H1 (cell line): ENCODE measurements around the gene CCNG2. TPM values are rescaled to one million over a fixed set of nuclear protein-coding genes. Genes with fewer than 3 reads are reported as not detected.
A peak's percentile ranks its signal among the peaks of the same experiment; 100 is the strongest.

Experiments used
- CTCF ChIA-PET: fragments of 300-600 bp; sonication (Branson Sonifier 250); formaldehyde crosslinking; loops from one replicate; lab custom pipeline; 2021; ENCODE audit not compliant: partially characterized antibody; lab: Charles Lee
- POLR2A ChIA-PET: fragments of 300-600 bp; sonication (Branson Sonifier 250); formaldehyde crosslinking; loops from one replicate; lab custom pipeline; 2021; ENCODE audit warnings: inconsistent platforms; ENCODE audit not compliant: partially characterized antibody; lab: Charles Lee
- DNase-seq, 2 experiments: peaks; one replicate each; pipeline versions ENCODE4 v3.0.0 to v3.0.0-alpha.2; 2010 to 2022; ENCODE audit warnings: low spot score in 2 of 2, low read depth in 1 of 2, mixed read lengths in 1 of 2
- FAIRE-seq: peaks from 2 replicates; lab custom pipeline; 2011; peaks lifted over from hg19 to GRCh38; lab: Jason Lieb, UNC
- H2AFZ ChIP-seq: 2 replicates; pipeline ENCODE4 v1.8.1; 2012; ENCODE audit warnings: low read length, inconsistent platforms
- H2AK5ac ChIP-seq: 2 replicates; pipeline ENCODE4 v1.6.1; 2013; ENCODE audit warnings: low read depth, low read length
- H2BK120ac ChIP-seq: replicated peaks from 2 replicates; pipeline ENCODE3; 2013; ENCODE audit warnings: low read depth, low read length, inconsistent platforms
- H2BK12ac ChIP-seq: 2 replicates; pipeline ENCODE4 v1.6.1; 2013; ENCODE audit warnings: low read depth, low read length
- H2BK15ac ChIP-seq: 2 replicates; pipeline ENCODE4 v1.6.1; 2013; ENCODE audit warnings: low read length
- H2BK20ac ChIP-seq: 2 replicates; pipeline ENCODE4 v1.6.1; 2013; ENCODE audit warnings: low read length
- H2BK5ac ChIP-seq: 2 replicates; pipeline ENCODE4 v1.6.1; 2013; ENCODE audit warnings: low read depth, low read length
- H3K14ac ChIP-seq: 2 replicates; pipeline ENCODE4 v1.6.1; 2013; ENCODE audit warnings: inconsistent platforms; ENCODE audit not compliant: insufficient read length
- H3K18ac ChIP-seq: 2 replicates; pipeline ENCODE4 v1.6.1; 2013; ENCODE audit warnings: low read length; ENCODE audit errors: extremely low read depth
- H3K23ac ChIP-seq: 2 replicates; pipeline ENCODE4 v1.6.1; 2013; ENCODE audit warnings: inconsistent platforms; ENCODE audit not compliant: insufficient read length
- H3K23me2 ChIP-seq: 2 replicates; pipeline ENCODE4 v1.6.1; 2013; ENCODE audit warnings: low read depth, low read length
- H3K27ac ChIP-seq: 2 replicates; pipeline ENCODE4 v1.6.1; 2011; ENCODE audit warnings: low read depth, low read length, inconsistent platforms
- H3K27me3 ChIP-seq, 4 experiments: replicated peaks in 1 of 4; 1 replicate in 1 of 4; 2 replicates in 3 of 4; pipeline versions ENCODE4 v1.6.1 to v1.8.1; 2011 to 2013; ENCODE audit warnings: low read length in 3 of 4, mild to moderate bottlenecking in 3 of 4, inconsistent platforms in 2 of 4, mixed read lengths in 2 of 4, moderate library complexity in 1 of 4; ENCODE audit not compliant: control insufficient read depth in 3 of 4, insufficient read depth in 3 of 4; ENCODE audit errors: extremely low read depth in 1 of 4
- H3K36me3 ChIP-seq, 4 experiments: 2 replicates each; pipeline versions ENCODE4 v1.6.1 to v1.8.1; 2011 to 2013; ENCODE audit warnings: mild to moderate bottlenecking in 4 of 4, low read length in 3 of 4, moderate library complexity in 2 of 4, control low read depth in 1 of 4, inconsistent platforms in 1 of 4; ENCODE audit not compliant: insufficient read depth in 4 of 4, control insufficient read depth in 2 of 4
- H3K4ac ChIP-seq: replicated peaks from 2 replicates; pipeline ENCODE3; 2013; ENCODE audit warnings: low read length, low read depth, mixed read lengths, inconsistent platforms; ENCODE audit not compliant: insufficient read length
- H3K4me1 ChIP-seq, 4 experiments: replicated peaks in 1 of 4; 1 replicate in 1 of 4; 2 replicates in 3 of 4; pipeline versions ENCODE4 v1.6.1 to v1.8.1; 2011 to 2013; ENCODE audit warnings: low read length in 3 of 4, inconsistent platforms in 2 of 4, mixed read lengths in 1 of 4; ENCODE audit not compliant: insufficient read depth in 4 of 4, control insufficient read depth in 3 of 4
- H3K4me2 ChIP-seq, 2 experiments: 2 replicates each; pipeline versions ENCODE4 v1.6.1 to v1.8.1; 2011 to 2013; ENCODE audit warnings: low read depth in 2 of 2, low read length in 2 of 2, control low read depth in 1 of 2, inconsistent platforms in 1 of 2, mild to moderate bottlenecking in 1 of 2; ENCODE audit not compliant: insufficient read depth in 1 of 2
- H3K4me3 ChIP-seq, 4 experiments: fragments of 200-600, 300-600 bp in 1 of 4; sonication (generic), shearing (Covaris generic), sonication (Bioruptor Twin) in 1 of 4; 2 replicates each; pipeline versions ENCODE4 v1.5.1 to v1.8.1; 2011 to 2016; ENCODE audit warnings: low read length in 4 of 4, low read depth in 3 of 4, control low read depth in 2 of 4, inconsistent platforms in 2 of 4, mild to moderate bottlenecking in 2 of 4, mixed read lengths in 1 of 4, moderate library complexity in 1 of 4; ENCODE audit not compliant: insufficient read depth in 2 of 4; ENCODE audit errors: extremely low read depth in 1 of 4
- H3K56ac ChIP-seq: replicated peaks from 2 replicates; pipeline ENCODE3; 2013; ENCODE audit warnings: low read depth, mild to moderate bottlenecking, mixed read lengths, low read length, inconsistent platforms; ENCODE audit not compliant: insufficient read length
- H3K79me1 ChIP-seq: 2 replicates; pipeline ENCODE4 v1.6.1; 2013; ENCODE audit warnings: low read depth, low read length, control low read depth
- H3K79me2 ChIP-seq, 2 experiments: 2 replicates each; pipeline versions ENCODE4 v1.6.1 to v1.8.1; 2012 to 2013; ENCODE audit warnings: low read length in 2 of 2, mild to moderate bottlenecking in 2 of 2, inconsistent platforms in 1 of 2; ENCODE audit not compliant: insufficient read depth in 2 of 2, control insufficient read depth in 1 of 2
- H3K9ac ChIP-seq, 4 experiments: replicated peaks in 1 of 4; 1 replicate in 1 of 4; 2 replicates in 3 of 4; pipeline versions ENCODE4 v1.6.1 to v1.8.1; 2011 to 2013; ENCODE audit warnings: low read depth in 3 of 4, low read length in 3 of 4, control low read depth in 2 of 4, mild to moderate bottlenecking in 2 of 4, moderate library complexity in 2 of 4, inconsistent platforms in 1 of 4; ENCODE audit errors: extremely low read depth in 1 of 4
- H3K9me3 ChIP-seq, 2 experiments: 2 replicates each; pipeline versions ENCODE4 v1.6.1 to v1.8.1; 2012 to 2013; ENCODE audit warnings: mild to moderate bottlenecking in 2 of 2, moderate library complexity in 2 of 2, control low read depth in 1 of 2, inconsistent platforms in 1 of 2, low read depth in 1 of 2, low read length in 1 of 2, mixed read lengths in 1 of 2; ENCODE audit not compliant: insufficient read depth in 2 of 2
- H4K20me1 ChIP-seq, 2 experiments: replicated peaks in 1 of 2; 2 replicates each; pipeline versions ENCODE3 to v1.8.1; 2011 to 2013; ENCODE audit warnings: inconsistent platforms in 2 of 2, low read length in 2 of 2, mild to moderate bottlenecking in 1 of 2; ENCODE audit not compliant: insufficient read depth in 2 of 2, control insufficient read depth in 1 of 2
- H4K5ac ChIP-seq: 2 replicates; pipeline ENCODE4 v1.6.1; 2013; ENCODE audit warnings: low read length, low read depth, mixed read lengths, inconsistent platforms; ENCODE audit not compliant: insufficient read length
- H4K8ac ChIP-seq: 2 replicates; pipeline ENCODE4 v1.8.0; 2013; ENCODE audit warnings: mild to moderate bottlenecking, moderate library complexity, low read length, inconsistent platforms; ENCODE audit not compliant: insufficient read depth; ENCODE audit errors: extremely low read depth
- H4K91ac ChIP-seq: replicated peaks from 2 replicates; pipeline ENCODE3; 2013; ENCODE audit warnings: low read length, mixed read lengths, inconsistent platforms; ENCODE audit not compliant: insufficient read length
- KDM1A ChIP-seq: fragments of 200-600, 300-600 bp; sonication (generic); IDR thresholded peaks from 2 replicates; pipeline ENCODE4 v1.7.1; 2016; ENCODE audit warnings: mild to moderate bottlenecking, low read length, borderline replicate concordance
- POLR2A ChIP-seq, 2 experiments: IDR thresholded peaks; 1 replicate in 1 of 2; 2 replicates in 1 of 2; pipeline ENCODE4 v1.6.1; 2011; ENCODE audit warnings: low read depth in 2 of 2, low read length in 2 of 2, mild to moderate bottlenecking in 2 of 2; ENCODE audit errors: control extremely low read depth in 1 of 2
- POLR2AphosphoS5 ChIP-seq: IDR thresholded peaks from 2 replicates; pipeline ENCODE4 v1.6.1; 2011; ENCODE audit warnings: low read depth, low read length
- SAP30 ChIP-seq: fragments of 300-600 bp; sonication (generic); IDR thresholded peaks from 2 replicates; pipeline ENCODE4 v1.7.1; 2012; ENCODE audit warnings: low read length, moderate library complexity, mild to moderate bottlenecking, inconsistent platforms; ENCODE audit not compliant: insufficient read depth, insufficient replicate concordance
- SIRT6 ChIP-seq: IDR thresholded peaks from one replicate; pipeline ENCODE4 v1.7.1; 2012; ENCODE audit warnings: low read length, inconsistent platforms
- SIX5 ChIP-seq: IDR thresholded peaks from 2 replicates; pipeline ENCODE4 v1.6.1; 2011; ENCODE audit warnings: mild to moderate bottlenecking, low read depth, low read length
- TCF12 ChIP-seq: IDR thresholded peaks from 2 replicates; pipeline ENCODE4 v1.6.1; 2011; ENCODE audit warnings: low read depth, mild to moderate bottlenecking, low read length
- WGBS, 2 experiments: shearing (Covaris generic) in 1 of 2; methylation state at CpG; one replicate each; pipeline versions ENCODE4 v1.1.6 to v1.1.7; 2013 to 2015; ENCODE audit warnings: low lambda C conversion rate in 2 of 2, mixed read lengths in 2 of 2, inconsistent platforms in 1 of 2, low coverage in 1 of 2, missing lambda C conversion rate in 1 of 2; ENCODE audit not compliant: insufficient replicate concordance in 2 of 2, insufficient coverage in 1 of 2, insufficient read length in 1 of 2; ENCODE audit errors: extremely low coverage in 1 of 2, missing lambda C conversion rate in 1 of 2; 5-methylcytosine and 5-hydroxymethylcytosine counted together
- polyA plus RNA-seq, 7 experiments: library from polyadenylated mRNA; depleted of rRNA in 3 of 7; stranded (reverse) in 5 of 7; unstranded in 2 of 7; fragments of >200 nt in 5 of 7; fragments of 200-250 nt in 2 of 7; gene quantifications; 1 replicate in 5 of 7; 2 replicates in 1 of 7; 4 replicates in 1 of 7; pipeline versions ENCODE4 v1.2.1 to v1.2.3, GENCODE V29; 2011 to 2013; ENCODE audit warnings: missing spikeins in 2 of 7, mixed read lengths in 2 of 7
- total RNA-seq: library from RNA; stranded (reverse); fragmentation: NEBNext Ultra II Directional; extraction: Animal tissue kit (Norgen Biotek cat#: 25700); gene quantifications from 2 replicates; pipeline ENCODE4 v1.2.1, GENCODE V29; 2021

Gene CCNG2
- total and polyA plus RNA-seq, 2 of the 8 experiments (the other 6 are each of a cell fraction or from before 2014, with no cell fraction given): 3.5 to 13.9 TPM

DNA sequence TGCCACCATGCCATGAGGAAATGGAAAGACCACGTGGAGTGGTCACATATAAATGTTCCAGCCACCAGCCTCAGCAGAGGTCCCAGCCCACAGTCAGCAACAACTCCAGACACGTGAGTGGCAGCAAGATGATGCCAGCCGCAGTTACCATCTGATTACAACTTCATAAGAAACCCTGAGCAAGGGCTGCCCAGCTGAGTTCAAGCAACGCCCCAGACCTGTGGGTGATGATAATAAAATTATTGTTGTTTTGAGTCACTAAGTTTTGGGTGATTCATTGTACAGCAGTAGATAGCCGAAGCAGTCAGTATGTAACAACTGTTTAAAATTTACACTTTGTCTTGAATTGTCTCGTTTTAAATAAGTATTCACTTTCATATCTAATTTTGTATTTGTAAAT lies 5.8 kb upstream of the CCNG2 start:
- Histone ChIP-seq H3K27me3 (no peaks in the 10 kb centered on the region), H3K79me1 (no peaks in the 10 kb centered on the region), H3K9me3 (no peaks in the 10 kb centered on the region), H3K23me2 (no peaks in the 10 kb centered on the region), H4K20me1 (no peaks in the 10 kb centered on the region), H2BK120ac (no peak overlapping the region), H3K4ac (no peak overlapping the region), H2BK5ac (no peak overlapping the region), H3K4me2 (no peak overlapping the region), H3K27ac (no peak overlapping the region), H4K91ac (no peak overlapping the region), H3K79me2 (no peaks in the 10 kb centered on the region), H2AFZ (no peak overlapping the region), H3K23ac (no peak overlapping the region), H2AK5ac (no peak overlapping the region), H3K36me3 (no peaks in the 10 kb centered on the region), H4K8ac (no peak overlapping the region), H3K18ac (no peak overlapping the region), H3K4me3 (no peak overlapping the region), H4K5ac (no peak overlapping the region), H3K4me1 (peaks cover 0 to 6% (median 2%) of the 10 kb centered on the region in 4 experiments; a peak in 4 of 7 replicates), H2BK20ac (0 out of 2 replicates have a peak overlapping the region, but pooled peaks have one; percentile 23), H2BK12ac (no peak overlapping the region; the same call in 1 of the 2 replicates), H2BK15ac (no peak overlapping the region), H3K56ac (no peak overlapping the region), H3K14ac (no peak overlapping the region), H3K9ac (no peak overlapping the region)
- WGBS, 2 experiments: 82% methylated on average over 6 of the region's 6 CpGs; no CpG with 5 or more reads in 1 of the 2 experiments
- CTCF ChIA-PET: interaction anchor here (0.9 to 2.1 kb wide), 2 partner anchors 52 to 56 kb away, joined by 3 to 7 read pairs; no protein-coding TSS in a partner anchor
- POLR2A ChIA-PET: no interaction called here
- DNase-seq: no peak
- FAIRE-seq: no peak
- TF ChIP-seq SIX5: no peak
- TF ChIP-seq POLR2A (IDR thresholded peaks at IDR 0.05; ENCODE audit: control extremely low read depth in 1 of 2, low read depth in 2 of 2, low read length in 2 of 2): no peak
- no peak for TF ChIP-seq KDM1A
- no peak for TF ChIP-seq TCF12
- TF ChIP-seq POLR2AphosphoS5: no peak
- TF ChIP-seq SIRT6: no peak
- no peak for TF ChIP-seq SAP30
